Measurements from ENCODE around the gene TPRN.
A peak's percentile ranks its signal among the peaks of the same experiment; 100 is the strongest.

Gene TPRN

DNA sequence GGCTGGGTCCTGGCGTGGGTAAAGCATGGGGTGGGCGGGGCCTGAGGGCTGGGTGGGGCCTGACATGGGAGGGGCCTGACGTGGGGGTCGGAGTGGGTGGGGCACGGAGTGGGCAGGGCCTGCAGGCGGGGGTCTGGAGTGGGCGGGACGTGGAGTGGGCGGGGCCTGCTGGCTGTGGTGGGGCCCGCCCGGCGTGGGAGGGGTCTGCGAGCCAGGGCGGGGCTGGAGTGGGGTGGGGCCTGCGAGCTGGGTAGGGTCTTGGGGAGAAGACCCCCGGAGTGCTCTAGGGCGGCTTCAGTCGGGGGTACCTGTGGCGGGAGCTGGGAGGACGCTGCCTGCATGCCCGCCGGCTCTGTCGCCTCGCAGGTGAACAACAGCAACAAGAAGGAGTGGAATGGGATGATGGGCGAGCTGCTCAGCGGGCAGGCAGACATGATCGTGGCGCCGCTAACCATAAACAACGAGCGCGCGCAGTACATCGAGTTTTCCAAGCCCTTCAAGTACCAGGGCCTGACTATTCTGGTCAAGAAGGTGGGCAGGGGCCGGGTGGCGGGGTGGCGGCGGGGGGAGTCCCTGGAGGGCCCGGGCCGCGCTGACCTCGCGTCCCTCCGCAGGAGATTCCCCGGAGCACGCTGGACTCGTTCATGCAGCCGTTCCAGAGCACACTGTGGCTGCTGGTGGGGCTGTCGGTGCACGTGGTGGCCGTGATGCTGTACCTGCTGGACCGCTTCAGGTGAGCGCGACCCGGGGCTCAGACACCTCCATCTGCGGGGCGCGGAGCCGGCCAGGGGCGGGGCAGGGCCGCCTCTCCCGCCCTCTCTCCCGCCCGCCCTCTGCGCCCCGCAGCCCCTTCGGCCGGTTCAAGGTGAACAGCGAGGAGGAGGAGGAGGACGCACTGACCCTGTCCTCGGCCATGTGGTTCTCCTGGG, 38.7 kb downstream of the TPRN start:
- DNase-seq (ENCODE audit: low spot score) = no peak

DNA sequence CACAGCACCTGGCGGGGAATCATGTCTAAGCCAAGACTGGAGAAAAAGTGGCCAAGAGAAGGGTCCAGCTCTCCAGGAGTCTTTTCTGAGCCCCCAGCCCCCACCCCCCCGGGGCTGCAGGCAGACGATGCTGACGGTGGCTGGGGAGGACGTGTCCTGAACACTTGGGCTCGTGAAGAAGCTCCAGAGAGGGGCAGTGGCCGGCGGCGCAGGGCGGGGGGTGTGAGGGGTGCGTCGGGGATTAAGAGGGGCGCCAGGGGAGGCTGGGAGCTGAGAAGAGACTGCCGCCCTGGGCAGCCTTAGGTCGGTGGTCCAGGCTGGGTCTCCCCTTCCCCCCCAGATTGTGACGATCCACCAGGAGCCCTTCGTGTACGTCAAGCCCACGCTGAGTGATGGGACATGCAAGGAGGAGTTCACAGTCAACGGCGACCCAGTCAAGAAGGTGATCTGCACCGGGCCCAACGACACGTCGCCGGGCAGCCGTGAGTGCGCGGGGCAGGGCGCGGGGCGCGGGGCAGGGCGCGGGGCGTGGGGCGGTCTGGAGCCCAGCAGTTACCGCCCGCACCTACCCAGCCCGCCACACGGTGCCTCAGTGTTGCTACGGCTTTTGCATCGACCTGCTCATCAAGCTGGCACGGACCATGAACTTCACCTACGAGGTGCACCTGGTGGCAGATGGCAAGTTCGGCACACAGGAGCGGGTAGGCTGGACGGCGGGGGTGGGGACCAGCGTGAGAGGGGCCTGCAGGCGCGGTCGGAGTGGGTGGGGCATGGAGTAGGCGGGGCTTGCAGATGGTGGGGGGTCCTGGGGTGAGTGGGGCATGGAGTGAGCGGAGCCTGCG, 39.6 kb downstream of the TPRN start:
- no peak for DNase-seq (ENCODE audit: low spot score)

DNA sequence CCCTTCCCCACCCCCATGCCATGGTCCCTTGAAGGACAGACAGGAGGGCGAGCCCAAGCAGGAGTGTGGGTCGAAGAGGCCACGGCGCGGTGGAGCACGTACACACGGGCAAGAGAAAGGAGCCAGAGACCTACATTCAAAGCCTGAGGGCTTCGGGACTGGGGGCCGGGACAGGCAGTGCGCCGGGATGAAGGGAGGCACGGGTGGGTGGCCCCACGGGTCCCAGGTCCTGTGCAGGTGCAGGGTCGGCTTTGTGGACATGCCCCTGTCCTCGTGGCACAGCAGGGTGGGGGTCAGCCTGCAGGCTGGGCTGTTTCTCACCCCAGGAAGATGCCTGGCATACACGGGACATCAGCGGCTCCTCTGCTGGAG, 40.5 kb downstream of the TPRN start:
- no peak for DNase-seq (ENCODE audit: low spot score)

DNA sequence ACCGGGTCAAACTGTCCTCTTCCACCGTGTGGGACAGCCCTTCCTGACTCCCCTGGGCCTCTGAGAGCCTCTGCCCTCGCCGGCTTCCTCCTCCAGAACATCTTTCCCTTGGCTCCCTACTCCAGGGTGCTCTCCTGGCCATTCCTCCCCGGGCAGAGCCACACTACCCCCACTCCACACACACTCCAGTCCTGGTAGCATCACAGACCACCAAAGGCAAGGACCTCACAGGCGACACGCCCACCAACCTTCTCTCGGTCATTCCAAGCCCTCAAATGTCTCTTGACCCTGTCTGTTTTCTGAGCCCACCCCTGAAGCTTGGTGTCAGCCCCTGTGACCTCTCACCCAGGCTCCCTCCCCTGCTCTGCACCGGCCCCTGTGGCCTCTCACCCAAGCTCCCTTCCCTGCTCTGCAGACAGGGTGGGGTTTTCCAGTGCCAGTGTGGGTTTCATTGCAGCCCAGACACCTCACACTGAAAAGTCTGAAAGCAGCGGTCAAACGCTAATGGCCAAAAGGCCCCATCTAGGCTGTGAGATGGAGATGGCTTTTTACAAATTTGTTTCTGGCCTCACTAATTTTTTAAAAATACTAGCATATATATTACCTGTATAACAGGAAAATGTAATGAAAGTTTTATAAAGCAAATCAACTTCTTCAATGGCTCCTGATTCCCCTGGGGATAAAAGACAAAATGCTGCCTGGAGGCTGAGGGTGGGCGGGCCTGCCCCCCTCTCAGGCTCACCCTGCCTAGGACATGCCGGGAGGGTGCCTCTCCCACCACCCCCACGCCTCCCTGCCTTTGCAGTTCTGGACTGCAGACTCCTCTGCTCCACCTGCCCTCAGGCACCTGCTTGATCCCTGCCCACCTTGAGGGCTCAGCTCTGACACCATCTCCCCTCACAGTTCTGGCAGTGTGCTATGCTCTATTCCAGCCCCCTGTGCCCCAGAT, 41.2 kb downstream of the TPRN start:
- no peak for DNase-seq (ENCODE audit: low spot score)

DNA sequence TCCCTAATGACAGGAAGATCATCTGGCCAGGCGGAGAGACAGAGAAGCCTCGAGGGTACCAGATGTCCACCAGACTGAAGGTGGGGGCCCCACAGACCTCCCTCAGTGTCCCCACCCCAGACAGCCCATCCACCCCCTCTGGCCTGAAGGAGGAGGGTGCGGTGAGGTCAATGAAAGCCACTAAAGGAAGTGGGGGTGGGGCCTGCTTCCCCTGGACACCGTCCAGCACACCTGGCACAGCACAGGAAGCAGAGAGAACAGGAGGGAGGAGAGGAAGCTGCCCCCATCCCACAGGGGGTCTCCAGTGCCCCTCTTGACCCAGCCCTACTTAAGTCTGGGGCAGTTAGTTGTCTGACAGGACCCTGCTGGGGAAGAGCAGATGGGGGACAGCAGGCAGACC, 41.9 kb downstream of the TPRN start:
- DNase-seq (ENCODE audit: low spot score) = no peak

DNA sequence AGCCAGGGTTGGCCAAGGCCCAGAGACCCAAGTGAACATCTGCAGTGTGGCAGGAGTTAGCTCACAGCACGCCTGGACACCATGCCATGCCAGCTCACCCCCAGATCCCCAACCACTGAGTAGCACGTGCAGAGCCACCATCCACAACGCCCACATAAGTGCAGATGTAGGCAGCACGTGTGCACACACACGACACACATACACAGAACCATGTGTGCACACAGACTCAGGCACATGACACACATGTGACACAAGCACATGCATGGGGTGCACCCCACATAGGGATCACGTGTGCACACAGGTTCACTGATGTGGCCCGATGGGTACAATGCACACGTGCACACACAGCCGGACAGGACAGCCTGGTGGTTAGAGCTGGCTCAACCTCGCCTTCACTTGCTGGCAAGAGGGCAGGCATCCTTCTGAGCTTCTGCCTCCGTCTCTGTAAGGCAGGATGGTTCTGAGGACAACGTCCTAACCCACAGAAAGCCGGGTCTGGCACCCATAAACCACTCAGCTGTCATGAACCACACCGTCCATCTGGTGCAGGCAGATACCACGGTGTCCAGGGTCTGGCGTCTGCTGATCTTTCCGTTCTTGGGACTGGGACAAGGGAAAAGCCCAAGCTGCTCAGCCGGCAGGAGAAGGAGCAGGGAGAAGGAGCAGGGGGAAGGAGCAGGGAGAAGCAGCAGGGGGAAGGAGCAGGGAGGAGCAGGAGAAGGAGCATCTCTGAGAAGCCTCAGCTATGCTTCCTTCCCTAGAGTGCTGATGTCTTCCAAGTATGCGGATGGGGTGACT, 42.7 kb downstream of the TPRN start:
- DNase-seq (ENCODE audit: low spot score) = no peak

DNA sequence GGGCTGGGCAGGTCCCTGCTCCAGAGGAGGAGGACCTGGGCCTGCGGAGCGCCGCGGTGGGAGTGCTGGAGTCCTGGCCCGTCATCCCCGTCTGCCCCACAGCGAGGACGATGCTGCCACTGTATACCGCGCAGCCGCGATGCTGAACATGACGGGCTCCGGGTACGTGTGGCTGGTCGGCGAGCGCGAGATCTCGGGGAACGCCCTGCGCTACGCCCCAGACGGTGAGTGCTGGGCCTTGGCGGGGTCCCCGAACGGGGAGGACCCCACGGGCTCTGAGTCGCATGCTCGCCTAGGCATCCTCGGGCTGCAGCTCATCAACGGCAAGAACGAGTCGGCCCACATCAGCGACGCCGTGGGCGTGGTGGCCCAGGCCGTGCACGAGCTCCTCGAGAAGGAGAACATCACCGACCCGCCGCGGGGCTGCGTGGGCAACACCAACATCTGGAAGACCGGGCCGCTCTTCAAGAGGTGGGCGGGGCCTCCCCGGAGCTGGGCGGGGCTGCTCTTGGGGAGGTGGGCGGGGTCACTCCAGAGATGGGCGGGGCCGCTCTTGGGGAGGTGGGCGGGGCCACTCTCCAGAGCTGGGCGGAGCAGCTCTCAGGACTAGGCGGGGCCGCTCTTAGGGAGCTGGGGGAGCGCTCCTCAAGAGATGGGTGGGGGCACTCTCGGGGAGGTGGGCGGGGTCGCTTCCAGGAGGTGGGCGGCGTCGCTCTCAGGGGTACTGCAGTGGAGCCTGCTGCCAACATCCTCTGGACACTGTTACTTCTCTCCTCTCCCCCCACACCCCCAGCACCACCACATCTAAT, 43.8 kb downstream of the TPRN start:
- peak; percentile 68 for DNase-seq (ENCODE audit: low spot score)

DNA sequence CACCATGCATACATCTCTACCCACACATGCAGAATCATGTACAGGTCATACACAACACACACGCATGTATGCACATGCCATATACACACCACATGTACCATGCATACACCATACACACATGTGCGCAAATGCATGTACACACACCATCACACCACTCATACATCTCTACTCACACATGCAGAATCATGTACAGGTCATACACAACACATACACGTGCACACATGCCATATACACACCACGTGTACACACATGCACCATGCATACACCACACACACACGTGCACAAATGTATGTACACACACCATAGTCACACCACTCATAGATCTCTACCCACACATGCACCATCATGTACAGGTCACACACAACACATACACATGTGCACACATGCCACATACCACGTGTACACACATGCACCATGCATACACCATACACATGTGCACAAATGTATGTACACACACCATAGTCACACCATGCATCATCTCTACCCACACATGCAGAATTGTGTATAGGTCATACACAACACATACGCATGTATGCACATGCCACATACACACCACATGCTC, 47.6 kb downstream of the TPRN start:
- no peak for DNase-seq (ENCODE audit: low spot score)

DNA sequence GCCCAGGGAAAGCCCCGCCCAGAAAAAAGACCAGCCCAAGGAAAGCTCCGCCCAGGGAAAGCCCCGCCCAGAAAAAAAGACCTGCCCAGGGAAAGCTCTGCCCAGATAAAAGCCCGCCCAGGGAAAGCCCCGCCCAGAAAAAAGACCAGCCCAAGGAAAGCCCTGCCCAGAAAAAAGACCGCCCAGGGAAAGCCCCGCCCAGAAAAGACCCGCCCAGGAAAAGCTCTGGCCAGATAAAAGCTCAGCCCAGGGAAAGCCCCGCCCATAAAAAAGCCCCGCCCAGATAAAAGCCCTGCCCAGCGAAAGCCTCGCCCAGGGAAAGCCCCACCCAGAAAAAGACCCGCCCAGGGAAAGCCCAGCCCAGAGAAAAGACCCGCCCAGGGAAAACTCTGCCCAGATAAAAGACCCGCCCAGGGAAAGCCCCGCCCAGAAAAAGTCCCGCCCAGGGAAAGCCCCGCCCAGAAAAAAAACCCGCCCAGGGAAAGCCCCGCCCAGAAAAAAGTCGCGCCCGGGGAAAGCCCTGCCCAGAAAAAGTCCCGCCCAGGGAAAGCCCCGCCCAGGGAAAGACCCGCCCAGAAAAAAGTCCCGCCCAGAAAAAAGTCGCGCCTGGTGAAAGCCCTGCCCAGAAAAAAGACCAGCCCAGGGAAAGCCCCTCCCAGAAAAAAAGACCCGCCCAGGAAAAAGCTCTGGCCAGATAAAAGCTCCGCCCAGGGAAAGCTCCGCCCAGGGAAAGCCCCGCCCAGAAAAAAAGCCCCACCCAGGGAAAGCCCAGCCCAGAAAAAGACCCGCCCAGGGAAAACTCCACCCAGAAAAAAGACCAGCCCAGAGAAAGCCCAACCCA, 49.7 kb downstream of the TPRN start:
- peak; percentile 97 for DNase-seq (ENCODE audit: low spot score)

DNA sequence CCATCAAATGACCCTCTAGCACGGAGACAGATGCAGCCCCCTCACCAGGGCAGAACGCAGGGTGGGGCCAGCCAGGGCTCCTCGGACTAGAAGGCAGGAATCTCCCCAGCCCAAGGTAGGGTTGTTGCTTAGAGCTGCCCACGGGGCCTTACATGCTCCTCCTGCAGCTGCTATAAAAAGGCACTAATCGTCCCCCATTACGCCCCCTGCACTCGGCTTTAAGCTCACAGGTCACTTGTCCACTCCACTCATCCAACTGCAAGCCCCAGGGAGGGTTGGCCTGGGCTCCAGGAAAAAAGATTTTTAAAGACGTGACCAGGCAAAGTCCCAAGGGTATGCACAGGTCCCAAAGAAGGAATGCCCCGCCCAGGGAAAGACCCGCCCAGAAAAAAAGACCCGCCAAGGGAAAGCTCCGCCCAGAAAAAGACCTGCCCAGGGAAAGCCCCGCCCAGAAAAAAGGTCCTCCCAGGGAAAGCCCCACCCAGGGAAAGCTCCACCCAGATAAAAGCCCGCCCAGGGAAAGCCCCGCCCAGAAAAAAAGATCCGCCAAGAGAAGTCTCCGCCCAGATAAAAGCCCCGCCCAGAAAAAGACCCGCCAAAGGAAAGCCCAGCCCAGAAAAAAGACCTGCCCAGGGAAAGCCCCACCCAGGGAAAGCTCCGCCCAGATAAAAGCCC, 50.5 kb downstream of the TPRN start:
- DNase-seq (ENCODE audit: low spot score) = peak; percentile 62

DNA sequence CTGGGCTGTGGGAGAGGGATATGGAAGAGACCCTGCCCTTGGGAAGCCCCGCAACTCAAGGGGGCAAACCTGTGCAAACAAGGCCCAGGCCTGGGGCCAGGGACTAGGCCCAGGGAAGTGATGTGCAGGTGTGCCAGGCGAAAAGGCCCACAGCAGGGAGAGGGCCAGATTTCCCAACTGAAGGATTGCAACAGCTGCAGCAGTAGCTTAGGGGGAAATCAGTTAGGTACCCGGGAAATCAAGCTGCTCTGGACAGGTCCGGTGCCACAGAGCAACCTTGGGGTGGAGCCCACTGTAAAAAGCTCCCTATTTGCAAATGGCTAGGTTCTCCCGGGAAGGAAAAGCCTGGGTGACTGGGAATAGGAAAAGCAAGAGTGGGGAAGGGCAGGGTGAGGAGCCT, 51.2 kb downstream of the TPRN start:
- no peak for DNase-seq (ENCODE audit: low spot score)

DNA sequence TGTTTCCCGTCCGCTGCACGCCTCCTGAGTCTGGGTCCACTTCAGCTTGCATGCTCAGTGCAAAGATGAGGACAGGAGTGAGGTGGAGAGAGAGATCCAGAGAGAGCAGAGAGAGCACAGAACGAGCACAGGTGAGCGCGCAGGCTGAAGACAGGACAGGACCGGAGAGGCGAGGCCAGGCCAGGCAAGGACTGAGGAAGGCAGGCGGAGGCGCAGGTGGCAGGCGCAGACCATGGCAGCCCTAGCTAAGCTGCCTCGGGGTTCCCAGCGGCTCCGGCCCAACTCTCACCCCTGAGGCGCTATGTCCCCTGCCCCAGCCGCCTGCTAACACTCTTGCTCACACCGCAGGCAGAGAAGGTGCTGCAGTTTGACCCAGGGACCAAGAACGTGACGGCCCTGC, 51.9 kb downstream of the TPRN start:
- DNase-seq (ENCODE audit: low spot score) = no peak

DNA sequence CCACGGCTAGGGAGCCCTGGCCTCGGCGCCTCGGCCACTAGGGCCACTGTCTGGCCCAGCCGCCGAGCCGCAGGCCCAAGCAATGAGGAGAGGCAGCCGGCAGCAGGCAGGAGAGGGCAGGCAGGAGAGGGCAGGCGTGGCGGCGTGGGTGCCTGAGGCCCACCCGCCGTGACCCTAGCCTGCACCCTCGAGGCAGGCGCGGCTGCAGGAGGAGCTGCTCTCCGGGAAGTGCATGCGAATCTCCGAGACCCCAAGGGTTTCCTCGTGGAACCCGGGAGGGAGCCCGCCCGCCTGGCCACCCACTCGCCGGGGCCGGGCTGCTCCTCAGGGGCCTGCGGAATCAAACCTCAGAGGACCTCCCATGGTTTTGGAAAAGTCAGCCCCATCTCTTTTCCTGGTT, 52.3 kb downstream of the TPRN start:
- no peak for DNase-seq (ENCODE audit: low spot score)

DNA sequence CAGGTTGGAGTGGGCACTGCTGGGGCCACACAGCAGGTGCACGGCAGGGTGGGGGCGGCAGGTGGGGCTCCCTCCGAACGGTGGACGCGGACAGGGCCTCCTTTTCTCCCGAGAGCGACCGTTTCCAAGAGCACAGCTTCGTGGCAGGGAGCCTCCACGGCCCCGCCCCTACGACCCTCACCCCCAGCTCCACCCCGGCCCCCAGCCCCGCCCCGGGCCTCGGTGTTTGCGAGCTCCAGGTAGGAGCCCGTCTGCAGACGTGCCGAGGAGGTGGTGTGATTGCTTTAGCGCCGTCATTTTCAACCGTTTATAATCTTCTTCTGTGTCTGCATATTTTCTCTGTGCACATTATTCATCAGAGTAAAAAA, 52.8 kb downstream of the TPRN start:
- DNase-seq (ENCODE audit: low spot score) = no peak

DNA sequence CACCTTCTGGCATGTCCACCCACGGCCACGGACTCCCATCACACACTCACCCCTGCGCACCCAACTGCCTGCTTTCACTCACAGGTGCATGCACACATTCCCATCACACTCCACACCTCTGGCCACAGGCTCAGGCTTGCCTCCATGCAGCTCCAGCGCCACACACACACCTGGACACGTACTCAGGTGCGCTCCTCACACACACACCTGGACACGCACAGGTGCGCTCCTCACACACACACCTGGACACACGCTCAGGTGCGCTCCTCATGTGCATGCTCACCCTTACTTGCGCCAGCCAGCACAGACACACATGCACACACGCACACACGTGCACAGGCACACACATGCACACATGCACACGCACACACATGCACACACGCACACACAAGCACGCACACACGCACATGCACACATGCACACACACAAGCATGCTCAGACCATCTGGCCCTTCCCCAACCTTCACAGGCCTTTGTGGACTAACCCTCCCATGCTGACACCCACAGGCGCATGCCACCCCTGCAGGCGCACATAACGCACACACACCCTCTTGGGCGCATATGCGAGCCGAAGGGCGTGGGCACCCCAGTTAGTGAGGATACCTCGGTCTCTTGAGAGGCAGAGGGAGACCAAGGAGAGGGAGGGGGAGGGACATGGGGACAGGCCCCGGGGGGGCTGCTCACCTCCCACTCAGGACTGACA, 53.3 kb downstream of the TPRN start:
- DNase-seq (ENCODE audit: low spot score) = peak; percentile 31

DNA sequence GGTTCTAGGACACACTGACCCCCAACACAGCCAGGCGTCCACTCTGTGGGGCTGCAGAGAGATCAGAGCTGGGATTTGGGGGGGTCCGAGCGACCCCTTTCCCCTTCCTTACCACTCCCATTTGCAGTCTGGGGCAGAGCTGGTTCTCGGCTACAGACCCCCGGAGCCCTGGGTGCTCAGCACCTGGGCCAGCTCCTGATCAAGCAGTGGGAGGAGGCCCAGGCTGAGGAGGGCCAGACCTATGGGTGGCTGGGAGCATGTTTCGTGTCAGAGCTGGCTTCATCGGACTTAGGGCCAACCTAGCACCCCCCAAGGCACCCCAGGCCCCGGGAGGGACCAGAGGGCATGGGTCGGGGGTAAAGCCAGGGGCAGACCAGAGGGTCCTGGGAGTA, 54.0 kb downstream of the TPRN start:
- DNase-seq (ENCODE audit: low spot score) = peak; percentile 38

DNA sequence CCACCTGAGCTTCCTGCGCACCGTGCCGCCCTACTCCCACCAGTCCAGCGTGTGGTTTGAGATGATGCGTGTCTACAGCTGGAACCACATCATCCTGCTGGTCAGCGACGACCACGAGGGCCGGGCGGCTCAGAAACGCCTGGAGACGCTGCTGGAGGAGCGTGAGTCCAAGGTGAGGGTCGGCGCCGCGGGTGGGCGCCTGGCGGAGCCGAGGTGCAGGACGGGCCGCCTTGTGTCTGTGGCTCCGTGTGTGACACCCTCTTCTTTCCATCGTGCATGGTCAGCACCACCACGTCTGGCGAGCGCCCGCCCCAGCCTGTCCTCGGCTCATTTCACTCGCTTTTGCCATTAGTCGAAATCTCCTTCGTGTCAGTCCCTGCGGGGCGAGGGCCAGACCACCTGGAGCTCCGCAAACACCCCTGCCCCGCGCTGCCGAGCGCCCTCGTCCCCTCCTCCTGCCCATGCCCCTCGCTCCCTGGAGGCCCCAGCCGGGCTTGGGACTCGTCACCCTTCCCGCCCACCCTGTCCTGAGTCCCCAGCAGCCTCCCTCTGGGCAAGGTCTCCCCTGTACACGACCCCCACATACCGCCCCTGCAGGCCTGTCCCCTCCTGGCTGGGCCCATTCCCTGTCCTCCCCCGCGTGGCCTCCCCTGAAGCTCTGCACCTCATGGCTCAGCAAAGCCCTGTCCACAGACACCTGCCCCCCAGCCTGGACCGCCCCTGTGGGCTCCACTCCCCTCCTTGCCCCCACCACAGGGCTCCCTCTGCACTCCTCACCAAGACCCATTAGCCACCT, 54.6 kb downstream of the TPRN start:
- no peak for DNase-seq (ENCODE audit: low spot score)
